Lower leg skin (tissue), 3 donors: ENCODE results near the gene SLC25A13.

Source experiments
- POLR2A ChIP-seq, 2 donors: fragments of 450-650 bp; IDR thresholded peaks; one replicate each; pipeline ENCODE4 v1.6.1; 2016 to 2017; ENCODE audit warnings: antibody characterized with exemption in 2 of 2, mild to moderate bottlenecking in 1 of 2, moderate library complexity in 1 of 2
- TF ChIP-seq, protein P1 (sequence below), 3 donors: fragments of 450-650 bp; IDR thresholded peaks; one replicate each; pipeline ENCODE4 v1.5.1; 2016; ENCODE audit warnings: antibody characterized with exemption in 3 of 3, mild to moderate bottlenecking in 3 of 3, moderate library complexity in 2 of 3

DNA sequence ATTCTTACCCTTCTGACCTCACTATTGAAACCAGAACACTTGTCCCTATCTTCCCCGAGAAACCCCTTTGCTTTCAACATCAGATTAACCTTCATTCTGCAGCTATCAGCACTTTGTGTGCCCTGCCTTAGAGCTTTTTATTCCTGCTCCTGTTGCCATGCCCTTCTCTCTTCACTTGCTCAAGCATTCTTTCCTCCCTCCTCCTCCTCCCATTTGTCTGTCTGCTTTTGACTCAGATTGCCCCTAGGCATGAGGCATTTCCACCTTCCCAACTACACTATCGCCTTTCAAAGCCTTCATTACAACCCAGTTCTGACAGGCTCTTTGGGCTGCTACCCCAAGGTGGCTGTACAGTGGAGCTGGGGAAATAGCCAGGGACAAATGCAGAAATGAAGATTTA, 143.3 kb downstream of the SLC25A13 start:
- TF ChIP-seq, protein P1, sequence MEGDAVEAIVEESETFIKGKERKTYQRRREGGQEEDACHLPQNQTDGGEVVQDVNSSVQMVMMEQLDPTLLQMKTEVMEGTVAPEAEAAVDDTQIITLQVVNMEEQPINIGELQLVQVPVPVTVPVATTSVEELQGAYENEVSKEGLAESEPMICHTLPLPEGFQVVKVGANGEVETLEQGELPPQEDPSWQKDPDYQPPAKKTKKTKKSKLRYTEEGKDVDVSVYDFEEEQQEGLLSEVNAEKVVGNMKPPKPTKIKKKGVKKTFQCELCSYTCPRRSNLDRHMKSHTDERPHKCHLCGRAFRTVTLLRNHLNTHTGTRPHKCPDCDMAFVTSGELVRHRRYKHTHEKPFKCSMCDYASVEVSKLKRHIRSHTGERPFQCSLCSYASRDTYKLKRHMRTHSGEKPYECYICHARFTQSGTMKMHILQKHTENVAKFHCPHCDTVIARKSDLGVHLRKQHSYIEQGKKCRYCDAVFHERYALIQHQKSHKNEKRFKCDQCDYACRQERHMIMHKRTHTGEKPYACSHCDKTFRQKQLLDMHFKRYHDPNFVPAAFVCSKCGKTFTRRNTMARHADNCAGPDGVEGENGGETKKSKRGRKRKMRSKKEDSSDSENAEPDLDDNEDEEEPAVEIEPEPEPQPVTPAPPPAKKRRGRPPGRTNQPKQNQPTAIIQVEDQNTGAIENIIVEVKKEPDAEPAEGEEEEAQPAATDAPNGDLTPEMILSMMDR (IDR thresholded peaks at IDR 0.05): no peak
- no peak for TF ChIP-seq POLR2A (IDR thresholded peaks at IDR 0.05)
